Measurements from ENCODE around the gene NGDN. TPM values are rescaled to one million over a fixed set of nuclear protein-coding genes. Genes with fewer than 3 reads are reported as not detected.
"Not testable (repeated sequence)": the region's sequence is repeated elsewhere in the genome, so short reads cannot be mapped to it uniquely, and the experiment has no call there.

Gene NGDN
- total and polyA plus RNA-seq, 12 donors: 24.4 to 61.3 (median 36.4) TPM

GRCh38 chr14:23452237-23452636, 17.3 kb upstream of the NGDN start:
- H3K27ac ChIP-seq: no peak overlapping the region
- DNase-seq: no peak
- H3K4me3 ChIP-seq: no peak overlapping the region
- H3K9me3 ChIP-seq (replicated peaks in 1 of 3): no peaks in the 10 kb centered on the region
- H3K27me3 ChIP-seq: peaks cover 10% of the 10 kb centered on the region
- 72 to 87% (median 83%) methylated on average over 2 of the region's 2 CpGs for WGBS, 4 donors
- intact Hi-C loops (cut with DNase I): no loop called here
- H3K36me3 ChIP-seq (replicated peaks in 1 of 2): no peaks in the 10 kb centered on the region
- TF ChIP-seq POLR2A (IDR thresholded peaks at IDR 0.05): no peak
- no peak for TF ChIP-seq CTCF (IDR thresholded peaks at IDR 0.05)
- H3K4me1 ChIP-seq (replicated peaks in 1 of 2): no peaks in the 10 kb centered on the region

GRCh38 chr14:23454445-23454856, 15.1 kb upstream of the NGDN start:
- Histone ChIP-seq H3K27ac (no peak overlapping the region), H3K9me3 (replicated peaks in 1 of 3) (no peaks in the 10 kb centered on the region), H3K36me3 (replicated peaks in 1 of 2) (no peaks in the 10 kb centered on the region), H3K27me3 (peaks cover 19% of the 10 kb centered on the region), H3K4me1 (replicated peaks in 1 of 2) (no peaks in the 10 kb centered on the region), H3K4me3 (no peak overlapping the region)
- WGBS, 4 donors: 28 to 42% (median 36%) methylated on average over 1 of the region's 1 CpG
- TF ChIP-seq CTCF (IDR thresholded peaks at IDR 0.05): no peak
- TF ChIP-seq POLR2A (IDR thresholded peaks at IDR 0.05): no peak
- intact Hi-C loops (cut with DNase I): no loop called here
- DNase-seq: peak in 1 of 7 donors; percentile 55

GRCh38 chr14:23456883-23457586, 12.5 kb upstream of the NGDN start:
- H3K36me3 ChIP-seq (replicated peaks in 1 of 2); H3K4me1 ChIP-seq (replicated peaks in 1 of 2); H3K4me3 ChIP-seq; intact Hi-C loops (cut with DNase I); H3K9me3 ChIP-seq (replicated peaks in 1 of 3); H3K27ac ChIP-seq: not testable (repeated sequence)
- WGBS, 4 donors: 83 to 88% (median 84%) methylated on average over 11 of the region's 11 CpGs
- peak in 1 of 6 experiments; percentile 3 for TF ChIP-seq CTCF (IDR thresholded peaks at IDR 0.05)
- peaks cover 17% of the 10 kb centered on the region for H3K27me3 ChIP-seq
- peak in 1 of 7 donors; percentile 38 for DNase-seq

- H3K36me3 ChIP-seq (replicated peaks in 1 of 2): no peaks in the 10 kb centered on the region
- TF ChIP-seq CTCF (IDR thresholded peaks at IDR 0.05) (no peak), POLR2A (IDR thresholded peaks at IDR 0.05) (no peak)
- H3K27me3 ChIP-seq: peaks cover 12% of the 10 kb centered on the region
- H3K27ac ChIP-seq: no peak overlapping the region
- DNase-seq: no peak
- WGBS, 4 donors: 71 to 85% (median 76%) methylated on average over 5 of the region's 5 CpGs
- no peak overlapping the region for H3K4me3 ChIP-seq
- no peaks in the 10 kb centered on the region for H3K9me3 ChIP-seq (replicated peaks in 1 of 3)
- H3K4me1 ChIP-seq (replicated peaks in 1 of 2): no peaks in the 10 kb centered on the region
- intact Hi-C loops (cut with DNase I): no loop called here
Measured at GRCh38 chr14:23457587-23458445, 11.7 kb upstream of the NGDN start.

Measured in adrenal gland (tissue), 12 donors.